HG03108 (cell line): ENCODE measurements around the gene RNF40.
A peak's percentile ranks its signal among the peaks of the same experiment; 100 is the strongest.

ENCODE experiments used
- ATAC-seq: cut with Tn5 transposase; IDR thresholded peaks from one replicate; pipeline ENCODE4 v1.9.1; 2021; ENCODE audit warnings: moderate library complexity; ENCODE audit not compliant: unreplicated experiment

RNF40 gene

GRCh38 chr16:30761928-30762902 is at the start of gene RNF40, which contains the start of gene CFAP119:
RNF40 (plus strand) TSS chr16:30762322; CDS start chr16:30762546, 224 bp downstream.
CFAP119 (minus strand) TSS chr16:30762062; CDS start chr16:30761748, 314 bp downstream.
- ATAC-seq = peak; percentile 83

GRCh38 chr16:30715750-30716445 is 46.2 kb upstream of the RNF40 start:
- ATAC-seq = no peak

GRCh38 chr16:30720086-30720485 is 42.0 kb upstream of the RNF40 start:
- ATAC-seq = no peak

- ATAC-seq = no peak
These were observed 41.4 kb upstream of the RNF40 start for GRCh38 chr16:30720694-30721093.

- no peak for ATAC-seq
These were observed 41.0 kb upstream of the RNF40 start for GRCh38 chr16:30721167-30721566.

- no peak for ATAC-seq
These were observed 40.5 kb upstream of the RNF40 start for GRCh38 chr16:30721606-30722005.

- ATAC-seq = no peak
These were observed 39.7 kb upstream of the RNF40 start for GRCh38 chr16:30722443-30722842.

GRCh38 chr16:30722916-30723315 is 39.2 kb upstream of the RNF40 start:
- ATAC-seq = no peak

- ATAC-seq = no peak
These were observed 38.3 kb upstream of the RNF40 start for GRCh38 chr16:30723725-30724355.

- ATAC-seq = no peak
These were observed 37.3 kb upstream of the RNF40 start for GRCh38 chr16:30724641-30725417.

GRCh38 chr16:30725418-30725792 is 36.7 kb upstream of the RNF40 start:
- ATAC-seq = no peak

GRCh38 chr16:30728321-30728720 is 33.8 kb upstream of the RNF40 start:
- ATAC-seq = no peak

- no peak for ATAC-seq
These were observed 33.0 kb upstream of the RNF40 start for GRCh38 chr16:30728899-30729672.

GRCh38 chr16:30731411-30731810 is 30.7 kb upstream of the RNF40 start:
- no peak for ATAC-seq

GRCh38 chr16:30736995-30737793 is 24.9 kb upstream of the RNF40 start:
- ATAC-seq = no peak

- no peak for ATAC-seq
These were observed 24.1 kb upstream of the RNF40 start for GRCh38 chr16:30737794-30738648.

GRCh38 chr16:30738984-30739951 is 22.9 kb upstream of the RNF40 start:
- no peak for ATAC-seq
